ENCODE results near the gene G6PC2.

The G6PC2 gene

DNA sequence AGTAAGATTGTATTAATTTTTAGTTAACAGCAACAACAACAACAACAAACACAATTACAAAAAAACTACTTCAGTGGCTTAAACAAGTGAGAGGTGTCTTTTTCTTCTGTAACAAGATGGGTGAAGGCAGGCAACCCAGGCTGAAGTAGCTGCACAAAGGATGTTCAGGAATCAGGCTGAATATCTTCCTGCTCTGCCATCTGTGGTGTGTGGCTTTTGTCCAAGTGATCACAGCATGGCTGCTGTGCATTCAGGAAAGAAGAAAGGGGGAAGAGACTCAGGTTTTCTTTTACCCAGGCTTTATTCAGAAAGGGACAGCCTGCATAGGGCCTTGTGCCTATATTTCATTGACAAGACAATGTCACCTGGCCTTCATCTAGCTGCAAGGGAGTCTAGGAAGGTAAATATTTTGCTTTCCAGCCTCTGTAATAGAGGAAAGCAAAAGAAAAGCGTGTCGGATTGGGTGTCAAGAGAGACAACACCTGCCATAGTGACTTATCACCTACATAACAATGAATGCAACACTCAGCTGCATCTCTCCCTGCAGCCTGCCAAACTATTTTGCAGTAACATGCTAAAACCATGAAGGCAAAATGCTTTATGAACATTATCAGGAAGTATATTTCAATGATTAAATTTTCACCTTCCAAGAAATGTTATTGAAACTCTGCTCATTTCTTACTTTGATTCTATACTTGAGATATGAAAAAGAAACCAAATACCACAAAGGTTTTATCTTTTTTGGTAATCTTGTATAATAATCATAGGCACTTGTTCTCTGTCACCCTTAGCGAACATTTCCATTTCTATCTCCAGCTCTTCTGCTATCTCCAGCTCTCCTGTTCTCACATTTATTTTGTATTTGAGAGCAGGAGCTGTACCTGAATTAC lies 14.6 kb downstream of the G6PC2 start:
- Histone ChIP-seq H3K4me1 (peaks cover 0 to 3% (median 0%) of the 10 kb centered on the region in 4 donors), H3K4me3 (no peak overlapping the region), H3K36me3 (no peaks in the 10 kb centered on the region), H3K27me3 (no peaks in the 10 kb centered on the region), H3K9me3 (peaks cover 0 to 5% (median 0%) of the 10 kb centered on the region in 3 donors), H3K27ac (no peak overlapping the region)
- no peak for DNase-seq
- intact Hi-C loops (cut with DNase I; ENCODE audit: low total_unique reads): no loop called here
- TF ChIP-seq, protein P1, sequence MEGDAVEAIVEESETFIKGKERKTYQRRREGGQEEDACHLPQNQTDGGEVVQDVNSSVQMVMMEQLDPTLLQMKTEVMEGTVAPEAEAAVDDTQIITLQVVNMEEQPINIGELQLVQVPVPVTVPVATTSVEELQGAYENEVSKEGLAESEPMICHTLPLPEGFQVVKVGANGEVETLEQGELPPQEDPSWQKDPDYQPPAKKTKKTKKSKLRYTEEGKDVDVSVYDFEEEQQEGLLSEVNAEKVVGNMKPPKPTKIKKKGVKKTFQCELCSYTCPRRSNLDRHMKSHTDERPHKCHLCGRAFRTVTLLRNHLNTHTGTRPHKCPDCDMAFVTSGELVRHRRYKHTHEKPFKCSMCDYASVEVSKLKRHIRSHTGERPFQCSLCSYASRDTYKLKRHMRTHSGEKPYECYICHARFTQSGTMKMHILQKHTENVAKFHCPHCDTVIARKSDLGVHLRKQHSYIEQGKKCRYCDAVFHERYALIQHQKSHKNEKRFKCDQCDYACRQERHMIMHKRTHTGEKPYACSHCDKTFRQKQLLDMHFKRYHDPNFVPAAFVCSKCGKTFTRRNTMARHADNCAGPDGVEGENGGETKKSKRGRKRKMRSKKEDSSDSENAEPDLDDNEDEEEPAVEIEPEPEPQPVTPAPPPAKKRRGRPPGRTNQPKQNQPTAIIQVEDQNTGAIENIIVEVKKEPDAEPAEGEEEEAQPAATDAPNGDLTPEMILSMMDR (IDR thresholded peaks at IDR 0.05): no peak

DNA sequence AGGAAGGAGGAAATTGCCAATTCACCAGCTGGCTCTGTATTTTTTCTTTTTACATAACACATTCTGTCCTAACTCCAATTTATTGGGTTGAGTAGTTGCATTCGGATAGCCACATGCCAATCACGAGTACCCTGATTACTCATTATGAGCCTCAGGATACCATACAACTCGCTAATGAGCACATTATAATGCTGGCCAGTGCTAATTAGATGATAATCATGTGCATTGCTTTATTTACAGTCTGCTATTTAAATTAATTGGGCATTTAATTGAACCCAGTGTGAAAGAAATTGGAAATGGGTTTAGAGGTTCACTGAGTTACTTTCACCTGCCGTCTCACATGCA lies 15.2 kb downstream of the G6PC2 start:
- Histone ChIP-seq H3K9me3 (peaks cover 0 to 5% (median 0%) of the 10 kb centered on the region in 3 donors), H3K36me3 (no peaks in the 10 kb centered on the region), H3K27ac (no peak overlapping the region), H3K27me3 (no peaks in the 10 kb centered on the region), H3K4me3 (no peak overlapping the region), H3K4me1 (peaks cover 0 to 3% (median 0%) of the 10 kb centered on the region in 4 donors)
- intact Hi-C loops (cut with DNase I; ENCODE audit: low total_unique reads): no loop called here
- no peak for DNase-seq
- TF ChIP-seq, protein P1 (IDR thresholded peaks at IDR 0.05): no peak

DNA sequence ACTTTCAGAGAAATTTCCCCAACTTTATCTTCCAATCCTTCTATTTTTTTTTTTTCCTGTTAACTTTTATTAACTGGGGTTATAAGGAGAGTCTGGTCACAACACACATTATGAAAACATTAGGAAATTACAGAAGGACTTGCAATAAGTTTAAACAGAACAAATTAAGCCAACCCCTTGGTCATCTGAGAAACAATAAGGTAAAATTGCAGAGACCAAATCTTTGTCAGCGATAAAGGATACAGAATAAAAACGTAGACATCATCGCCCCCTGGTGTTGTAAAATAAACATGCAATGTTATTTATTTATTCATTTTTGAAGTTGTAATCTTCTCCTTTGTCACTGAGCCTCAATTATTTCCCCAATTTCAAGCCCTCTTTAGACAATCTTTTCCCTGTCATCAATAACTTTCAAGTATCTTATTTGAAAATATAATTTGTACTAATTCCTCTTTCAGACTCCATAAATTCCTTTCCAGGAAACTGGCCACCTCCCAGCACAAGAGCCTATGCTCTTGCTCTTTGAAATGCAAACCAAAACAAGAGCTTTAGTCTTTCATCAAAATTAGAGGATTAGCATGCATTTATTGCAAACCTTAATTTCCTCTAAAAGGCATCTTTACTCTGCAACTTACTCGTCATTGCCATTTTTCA lies 19.5 kb downstream of the G6PC2 start:
- no peaks in the 10 kb centered on the region for H3K36me3 ChIP-seq
- intact Hi-C loops (cut with DNase I; ENCODE audit: low total_unique reads): loop anchor here (10.0 kb wide), 1 partner anchor 576 kb away; no protein-coding TSS in a partner anchor
- H3K4me1 ChIP-seq: no peaks in the 10 kb centered on the region
- H3K9me3 ChIP-seq: peaks cover 0 to 2% (median 0%) of the 10 kb centered on the region in 3 donors
- H3K27me3 ChIP-seq: no peaks in the 10 kb centered on the region
- no peak overlapping the region for H3K27ac ChIP-seq
- no peak for DNase-seq
- H3K4me3 ChIP-seq: no peak overlapping the region
- TF ChIP-seq, protein P1 (IDR thresholded peaks at IDR 0.05): peak; percentile 34 to 52

DNA sequence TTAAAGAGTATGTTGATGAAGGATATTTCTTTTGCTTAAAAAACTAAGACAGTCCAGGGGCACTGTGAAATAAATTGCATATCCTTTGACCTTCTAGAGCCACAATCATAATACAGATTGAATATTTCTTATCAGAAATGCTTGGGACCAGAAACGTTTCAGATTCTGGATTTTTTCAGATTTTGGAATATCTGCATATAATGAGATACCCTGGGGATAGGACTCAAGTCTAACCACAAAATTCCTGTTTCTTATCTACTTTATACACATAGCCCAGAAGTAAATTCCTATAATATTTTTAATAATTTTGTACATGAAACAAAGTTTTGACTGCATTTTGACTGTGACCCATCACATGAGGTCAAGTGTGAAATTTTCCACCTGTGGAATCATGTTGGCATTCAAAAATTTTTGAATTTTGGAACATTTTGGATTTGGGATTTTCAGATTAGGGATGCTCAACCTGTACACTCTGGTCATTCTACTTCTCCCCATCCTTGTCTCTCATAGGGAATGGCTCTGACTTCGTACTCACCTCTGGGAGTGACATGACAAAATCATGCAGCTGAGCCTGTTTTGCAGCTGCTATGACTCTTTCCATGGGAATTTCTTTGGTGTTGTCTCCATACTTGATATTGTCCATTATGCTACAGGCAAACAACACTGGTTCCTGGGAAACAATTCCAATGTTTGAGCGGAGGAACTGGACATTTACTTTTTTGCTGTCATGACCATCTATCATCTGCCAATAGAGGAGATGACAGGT lies 25.7 kb downstream of the G6PC2 start:
- TF ChIP-seq, protein P1 (IDR thresholded peaks at IDR 0.05): no peak
- H3K27me3 ChIP-seq: no peaks in the 10 kb centered on the region
- intact Hi-C loops (cut with DNase I; ENCODE audit: low total_unique reads): loop anchor here (10.0 kb wide), 1 partner anchor 582 kb away; no protein-coding TSS in a partner anchor

DNA sequence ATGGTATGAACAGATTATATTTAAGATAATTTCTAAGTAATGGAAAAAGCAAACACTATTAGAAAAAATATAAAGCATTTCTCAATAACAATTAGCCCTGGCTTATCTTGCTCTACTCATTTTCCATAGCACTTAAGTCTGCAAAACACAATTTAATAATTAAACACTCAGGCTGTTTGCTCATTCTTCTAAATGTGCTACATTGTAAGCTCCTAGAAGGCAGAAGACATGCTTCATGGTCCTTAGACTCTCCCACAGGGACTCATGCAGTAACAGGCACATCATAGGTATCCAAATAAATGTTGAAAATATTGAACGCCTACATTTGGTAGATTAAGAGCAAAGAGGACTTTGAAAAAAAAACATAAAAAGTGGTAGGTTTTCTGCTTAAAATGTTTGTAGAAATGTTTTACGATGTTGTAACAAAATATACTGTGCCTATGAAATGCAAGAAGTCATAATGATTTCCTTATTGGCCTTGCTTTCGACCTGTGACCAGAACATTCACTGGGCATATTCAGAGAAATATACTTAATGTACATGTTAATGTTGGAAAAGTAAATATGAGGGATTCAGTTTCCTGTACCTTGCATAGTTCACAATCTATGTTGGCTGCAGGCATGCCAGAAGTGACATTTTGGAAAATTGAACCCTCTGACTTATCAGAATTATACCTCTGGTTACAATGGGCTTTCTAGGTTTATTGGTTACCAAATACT lies 27.2 kb downstream of the G6PC2 start:
- Histone ChIP-seq H3K36me3 (no peaks in the 10 kb centered on the region), H3K4me1 (no peaks in the 10 kb centered on the region), H3K9me3 (no peaks in the 10 kb centered on the region), H3K27ac (no peak overlapping the region), H3K27me3 (no peaks in the 10 kb centered on the region), H3K4me3 (no peak overlapping the region)
- DNase-seq: no peak
- TF ChIP-seq, protein P1 (IDR thresholded peaks at IDR 0.05): no peak
- intact Hi-C loops (cut with DNase I; ENCODE audit: low total_unique reads): loop anchor here (10.0 kb wide), 1 partner anchor 583 kb away; no protein-coding TSS in a partner anchor

More for the DNA sequence above, 25.7 kb downstream of the G6PC2 start:
- DNase-seq: no peak
- H3K9me3 ChIP-seq: no peaks in the 10 kb centered on the region
- H3K4me3 ChIP-seq: no peak overlapping the region
- no peaks in the 10 kb centered on the region for H3K36me3 ChIP-seq
- no peak overlapping the region for H3K27ac ChIP-seq
- no peaks in the 10 kb centered on the region for H3K4me1 ChIP-seq

Data from tibial artery (tissue), 4 donors.